Measurements from ENCODE around the gene KAZN.

The KAZN gene

GRCh38 chr1:14746393-14746792 lies 147.9 kb downstream of the KAZN start:
- no peak for DNase-seq

- DNase-seq: no peak
Observed at GRCh38 chr1:14748151-14748550, 149.7 kb downstream of the KAZN start.

- DNase-seq: no peak
Observed at GRCh38 chr1:14748977-14749376, 150.5 kb downstream of the KAZN start.

GRCh38 chr1:14750490-14750889 lies 152.0 kb downstream of the KAZN start:
- no peak for DNase-seq

- no peak for DNase-seq
Observed at GRCh38 chr1:14755518-14756252, 157.2 kb downstream of the KAZN start.

GRCh38 chr1:14756589-14757285 lies 158.3 kb downstream of the KAZN start:
- no peak for DNase-seq

- DNase-seq: no peak
Observed at GRCh38 chr1:14757286-14757625, 158.8 kb downstream of the KAZN start.

- no peak for DNase-seq
Observed at GRCh38 chr1:14759042-14759818, 160.7 kb downstream of the KAZN start.

GRCh38 chr1:14759843-14760242 lies 161.4 kb downstream of the KAZN start:
- DNase-seq: no peak

GRCh38 chr1:14760780-14761179 lies 162.3 kb downstream of the KAZN start:
- no peak for DNase-seq

GRCh38 chr1:14761291-14762153 lies 163.0 kb downstream of the KAZN start:
- DNase-seq: no peak

- no peak for DNase-seq
Observed at GRCh38 chr1:14763977-14764376, 165.5 kb downstream of the KAZN start.

- DNase-seq: no peak
Observed at GRCh38 chr1:14765773-14766172, 167.3 kb downstream of the KAZN start.

GRCh38 chr1:14767075-14767474 lies 168.6 kb downstream of the KAZN start:
- no peak for DNase-seq

GRCh38 chr1:14768582-14769304 lies 170.3 kb downstream of the KAZN start:
- DNase-seq: no peak

- DNase-seq: no peak
Observed at GRCh38 chr1:14769486-14770274, 171.2 kb downstream of the KAZN start.

GRCh38 chr1:14773396-14774025 lies 175.0 kb downstream of the KAZN start:
- no peak for DNase-seq

- no peak for DNase-seq
Observed at GRCh38 chr1:14774225-14774624, 175.7 kb downstream of the KAZN start.

- DNase-seq: no peak
Observed at GRCh38 chr1:14774988-14775387, 176.5 kb downstream of the KAZN start.

GRCh38 chr1:14775434-14775833 lies 176.9 kb downstream of the KAZN start:
- no peak for DNase-seq

Measured in stimulated activated naive CD4-positive, alpha-beta T cell treated with Interleukin-2 at 50 U/mL for 16 hours (primary cell).